ENCODE results near the gene PTPN3. TPM values are rescaled to one million over a fixed set of nuclear protein-coding genes. Genes with fewer than 3 reads are reported as not detected.

The PTPN3 gene
- total and polyA plus RNA-seq, 10 of the 15 experiments (the other 5 are each of a cell fraction or from before 2014, with no cell fraction given): 0.18 to 1.3 (median 0.39) TPM

DNA sequence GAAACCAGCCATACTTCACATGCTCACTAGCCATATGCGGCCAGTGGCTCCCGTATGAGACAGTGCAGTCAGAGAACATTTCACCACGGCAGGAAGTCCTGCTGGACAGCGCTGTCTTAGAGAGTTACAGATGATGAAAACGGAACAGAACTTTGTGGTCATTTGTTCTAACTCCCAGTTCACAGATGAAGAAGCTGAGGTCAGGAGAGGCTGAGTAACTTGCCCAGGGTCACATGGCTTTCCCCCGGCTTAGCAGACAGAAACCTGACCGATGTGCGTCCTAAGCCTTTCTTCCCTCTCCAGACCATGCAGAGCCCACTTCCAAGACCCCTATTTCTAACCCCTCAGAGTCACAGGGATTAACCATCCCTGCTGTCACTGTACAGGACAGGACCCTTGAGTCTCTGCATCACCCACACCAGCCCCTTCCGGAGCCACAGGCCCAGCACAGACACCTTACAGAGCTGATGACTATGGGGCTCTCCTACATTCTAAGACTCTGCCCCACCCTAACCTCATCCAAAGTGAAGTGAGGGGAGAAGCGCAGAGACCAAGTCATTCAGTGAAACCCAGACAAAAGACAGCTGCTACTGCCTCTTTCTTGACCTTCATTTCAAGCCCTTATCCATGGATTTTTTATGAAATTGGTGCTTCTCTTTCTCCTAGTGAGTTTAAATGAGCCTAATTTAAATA is 86.9 kb downstream of the PTPN3 start (continued):
- TF ChIP-seq, protein P1, sequence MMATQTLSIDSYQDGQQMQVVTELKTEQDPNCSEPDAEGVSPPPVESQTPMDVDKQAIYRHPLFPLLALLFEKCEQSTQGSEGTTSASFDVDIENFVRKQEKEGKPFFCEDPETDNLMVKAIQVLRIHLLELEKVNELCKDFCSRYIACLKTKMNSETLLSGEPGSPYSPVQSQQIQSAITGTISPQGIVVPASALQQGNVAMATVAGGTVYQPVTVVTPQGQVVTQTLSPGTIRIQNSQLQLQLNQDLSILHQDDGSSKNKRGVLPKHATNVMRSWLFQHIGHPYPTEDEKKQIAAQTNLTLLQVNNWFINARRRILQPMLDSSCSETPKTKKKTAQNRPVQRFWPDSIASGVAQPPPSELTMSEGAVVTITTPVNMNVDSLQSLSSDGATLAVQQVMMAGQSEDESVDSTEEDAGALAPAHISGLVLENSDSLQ (IDR thresholded peaks at IDR 0.05): no peak; the same call in 1 of the 2 replicates
- TF ChIP-seq EZH2 (IDR thresholded peaks at IDR 0.05; ENCODE audit: borderline replicate concordance, control insufficient read depth, low read depth, low read length): no peak
- TF ChIP-seq, protein P2, sequence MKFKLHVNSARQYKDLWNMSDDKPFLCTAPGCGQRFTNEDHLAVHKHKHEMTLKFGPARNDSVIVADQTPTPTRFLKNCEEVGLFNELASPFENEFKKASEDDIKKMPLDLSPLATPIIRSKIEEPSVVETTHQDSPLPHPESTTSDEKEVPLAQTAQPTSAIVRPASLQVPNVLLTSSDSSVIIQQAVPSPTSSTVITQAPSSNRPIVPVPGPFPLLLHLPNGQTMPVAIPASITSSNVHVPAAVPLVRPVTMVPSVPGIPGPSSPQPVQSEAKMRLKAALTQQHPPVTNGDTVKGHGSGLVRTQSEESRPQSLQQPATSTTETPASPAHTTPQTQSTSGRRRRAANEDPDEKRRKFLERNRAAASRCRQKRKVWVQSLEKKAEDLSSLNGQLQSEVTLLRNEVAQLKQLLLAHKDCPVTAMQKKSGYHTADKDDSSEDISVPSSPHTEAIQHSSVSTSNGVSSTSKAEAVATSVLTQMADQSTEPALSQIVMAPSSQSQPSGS (IDR thresholded peaks at IDR 0.05; ENCODE audit: low read length): no peak
- no peak for TF ChIP-seq GABPA (IDR thresholded peaks at IDR 0.05; ENCODE audit: low read depth)
- TF ChIP-seq, protein P3, sequence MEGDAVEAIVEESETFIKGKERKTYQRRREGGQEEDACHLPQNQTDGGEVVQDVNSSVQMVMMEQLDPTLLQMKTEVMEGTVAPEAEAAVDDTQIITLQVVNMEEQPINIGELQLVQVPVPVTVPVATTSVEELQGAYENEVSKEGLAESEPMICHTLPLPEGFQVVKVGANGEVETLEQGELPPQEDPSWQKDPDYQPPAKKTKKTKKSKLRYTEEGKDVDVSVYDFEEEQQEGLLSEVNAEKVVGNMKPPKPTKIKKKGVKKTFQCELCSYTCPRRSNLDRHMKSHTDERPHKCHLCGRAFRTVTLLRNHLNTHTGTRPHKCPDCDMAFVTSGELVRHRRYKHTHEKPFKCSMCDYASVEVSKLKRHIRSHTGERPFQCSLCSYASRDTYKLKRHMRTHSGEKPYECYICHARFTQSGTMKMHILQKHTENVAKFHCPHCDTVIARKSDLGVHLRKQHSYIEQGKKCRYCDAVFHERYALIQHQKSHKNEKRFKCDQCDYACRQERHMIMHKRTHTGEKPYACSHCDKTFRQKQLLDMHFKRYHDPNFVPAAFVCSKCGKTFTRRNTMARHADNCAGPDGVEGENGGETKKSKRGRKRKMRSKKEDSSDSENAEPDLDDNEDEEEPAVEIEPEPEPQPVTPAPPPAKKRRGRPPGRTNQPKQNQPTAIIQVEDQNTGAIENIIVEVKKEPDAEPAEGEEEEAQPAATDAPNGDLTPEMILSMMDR (IDR thresholded peaks at IDR 0.05 in 2 of 3, conservative IDR thresholded peaks at IDR 0.05 in 1 of 3; ENCODE audit: control insufficient read depth in 2 of 3, extremely low read depth in 1 of 3, insufficient read depth in 1 of 3, low read depth in 3 of 3, low read length in 3 of 3): no peak
- TF ChIP-seq, protein P4, sequence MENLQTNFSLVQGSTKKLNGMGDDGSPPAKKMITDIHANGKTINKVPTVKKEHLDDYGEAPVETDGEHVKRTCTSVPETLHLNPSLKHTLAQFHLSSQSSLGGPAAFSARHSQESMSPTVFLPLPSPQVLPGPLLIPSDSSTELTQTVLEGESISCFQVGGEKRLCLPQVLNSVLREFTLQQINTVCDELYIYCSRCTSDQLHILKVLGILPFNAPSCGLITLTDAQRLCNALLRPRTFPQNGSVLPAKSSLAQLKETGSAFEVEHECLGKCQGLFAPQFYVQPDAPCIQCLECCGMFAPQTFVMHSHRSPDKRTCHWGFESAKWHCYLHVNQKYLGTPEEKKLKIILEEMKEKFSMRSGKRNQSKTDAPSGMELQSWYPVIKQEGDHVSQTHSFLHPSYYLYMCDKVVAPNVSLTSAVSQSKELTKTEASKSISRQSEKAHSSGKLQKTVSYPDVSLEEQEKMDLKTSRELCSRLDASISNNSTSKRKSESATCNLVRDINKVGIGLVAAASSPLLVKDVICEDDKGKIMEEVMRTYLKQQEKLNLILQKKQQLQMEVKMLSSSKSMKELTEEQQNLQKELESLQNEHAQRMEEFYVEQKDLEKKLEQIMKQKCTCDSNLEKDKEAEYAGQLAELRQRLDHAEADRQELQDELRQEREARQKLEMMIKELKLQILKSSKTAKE (IDR thresholded peaks at IDR 0.05; ENCODE audit: low read depth, poor library complexity, severe bottlenecking): peak; percentile 77
- peak; percentile 54 to 66; a peak in 3 of 4 replicates for TF ChIP-seq IKZF2 (IDR thresholded peaks at IDR 0.05)
- TF ChIP-seq, protein P5, sequence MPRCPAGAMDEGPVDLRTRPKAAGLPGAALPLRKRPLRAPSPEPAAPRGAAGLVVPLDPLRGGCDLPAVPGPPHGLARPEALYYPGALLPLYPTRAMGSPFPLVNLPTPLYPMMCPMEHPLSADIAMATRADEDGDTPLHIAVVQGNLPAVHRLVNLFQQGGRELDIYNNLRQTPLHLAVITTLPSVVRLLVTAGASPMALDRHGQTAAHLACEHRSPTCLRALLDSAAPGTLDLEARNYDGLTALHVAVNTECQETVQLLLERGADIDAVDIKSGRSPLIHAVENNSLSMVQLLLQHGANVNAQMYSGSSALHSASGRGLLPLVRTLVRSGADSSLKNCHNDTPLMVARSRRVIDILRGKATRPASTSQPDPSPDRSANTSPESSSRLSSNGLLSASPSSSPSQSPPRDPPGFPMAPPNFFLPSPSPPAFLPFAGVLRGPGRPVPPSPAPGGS (IDR thresholded peaks at IDR 0.05; ENCODE audit: borderline replicate concordance, insufficient read depth, low read depth, low read length, poor library complexity, severe bottlenecking): no peak
- TF ChIP-seq, protein P6, sequence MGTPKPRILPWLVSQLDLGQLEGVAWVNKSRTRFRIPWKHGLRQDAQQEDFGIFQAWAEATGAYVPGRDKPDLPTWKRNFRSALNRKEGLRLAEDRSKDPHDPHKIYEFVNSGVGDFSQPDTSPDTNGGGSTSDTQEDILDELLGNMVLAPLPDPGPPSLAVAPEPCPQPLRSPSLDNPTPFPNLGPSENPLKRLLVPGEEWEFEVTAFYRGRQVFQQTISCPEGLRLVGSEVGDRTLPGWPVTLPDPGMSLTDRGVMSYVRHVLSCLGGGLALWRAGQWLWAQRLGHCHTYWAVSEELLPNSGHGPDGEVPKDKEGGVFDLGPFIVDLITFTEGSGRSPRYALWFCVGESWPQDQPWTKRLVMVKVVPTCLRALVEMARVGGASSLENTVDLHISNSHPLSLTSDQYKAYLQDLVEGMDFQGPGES (IDR thresholded peaks at IDR 0.05): no peak
- TF ChIP-seq, protein P7, sequence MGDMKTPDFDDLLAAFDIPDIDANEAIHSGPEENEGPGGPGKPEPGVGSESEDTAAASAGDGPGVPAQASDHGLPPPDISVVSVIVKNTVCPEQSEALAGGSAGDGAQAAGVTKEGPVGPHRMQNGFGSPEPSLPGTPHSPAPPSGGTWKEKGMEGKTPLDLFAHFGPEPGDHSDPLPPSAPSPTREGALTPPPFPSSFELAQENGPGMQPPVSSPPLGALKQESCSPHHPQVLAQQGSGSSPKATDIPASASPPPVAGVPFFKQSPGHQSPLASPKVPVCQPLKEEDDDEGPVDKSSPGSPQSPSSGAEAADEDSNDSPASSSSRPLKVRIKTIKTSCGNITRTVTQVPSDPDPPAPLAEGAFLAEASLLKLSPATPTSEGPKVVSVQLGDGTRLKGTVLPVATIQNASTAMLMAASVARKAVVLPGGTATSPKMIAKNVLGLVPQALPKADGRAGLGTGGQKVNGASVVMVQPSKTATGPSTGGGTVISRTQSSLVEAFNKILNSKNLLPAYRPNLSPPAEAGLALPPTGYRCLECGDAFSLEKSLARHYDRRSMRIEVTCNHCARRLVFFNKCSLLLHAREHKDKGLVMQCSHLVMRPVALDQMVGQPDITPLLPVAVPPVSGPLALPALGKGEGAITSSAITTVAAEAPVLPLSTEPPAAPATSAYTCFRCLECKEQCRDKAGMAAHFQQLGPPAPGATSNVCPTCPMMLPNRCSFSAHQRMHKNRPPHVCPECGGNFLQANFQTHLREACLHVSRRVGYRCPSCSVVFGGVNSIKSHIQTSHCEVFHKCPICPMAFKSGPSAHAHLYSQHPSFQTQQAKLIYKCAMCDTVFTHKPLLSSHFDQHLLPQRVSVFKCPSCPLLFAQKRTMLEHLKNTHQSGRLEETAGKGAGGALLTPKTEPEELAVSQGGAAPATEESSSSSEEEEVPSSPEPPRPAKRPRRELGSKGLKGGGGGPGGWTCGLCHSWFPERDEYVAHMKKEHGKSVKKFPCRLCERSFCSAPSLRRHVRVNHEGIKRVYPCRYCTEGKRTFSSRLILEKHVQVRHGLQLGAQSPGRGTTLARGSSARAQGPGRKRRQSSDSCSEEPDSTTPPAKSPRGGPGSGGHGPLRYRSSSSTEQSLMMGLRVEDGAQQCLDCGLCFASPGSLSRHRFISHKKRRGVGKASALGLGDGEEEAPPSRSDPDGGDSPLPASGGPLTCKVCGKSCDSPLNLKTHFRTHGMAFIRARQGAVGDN (IDR thresholded peaks at IDR 0.05): no peak
- TF ChIP-seq WRNIP1 (IDR thresholded peaks at IDR 0.05; ENCODE audit: borderline replicate concordance, low read depth, low read length): no peak
- no peak for TF ChIP-seq YBX1 (IDR thresholded peaks at IDR 0.05)
- peak; percentile 83; the same call in 1 of the 2 replicates for TF ChIP-seq TCF3 (IDR thresholded peaks at IDR 0.05; ENCODE audit: borderline replicate concordance, insufficient read depth, low read depth, low read length)
- no peak for TF ChIP-seq KDM1A (IDR thresholded peaks at IDR 0.05; ENCODE audit: borderline replicate concordance)

All from GM12878 (cell line).